Natural killer cell (primary cell): Measurements from ENCODE around the gene BAIAP2. TPM values are rescaled to one million over a fixed set of nuclear protein-coding genes. Genes with fewer than 3 reads are reported as not detected.
"Not testable (repeated sequence)": the region's sequence is repeated elsewhere in the genome, so short reads cannot be mapped to it uniquely, and the experiment has no call there.

Experiments
- ATAC-seq, 3 donors: fragments of 150-1000 bp in 2 of 3; fragments of 200-7000 bp in 1 of 3; cut with Tn5 transposase; 1 replicate in 1 of 3; 2 replicates in 2 of 3; pipeline ENCODE4 v1.10.0; 2021; ENCODE audit warnings: mild to moderate bottlenecking in 2 of 3, moderate library complexity in 2 of 3
- DNase-seq, 2 donors: peaks; one replicate each; pipeline versions ENCODE4 v3.0.0 to v3.0.0-alpha.2; 2013 to 2021; ENCODE audit warnings: mixed read lengths in 1 of 2
- H3K27ac ChIP-seq: one replicate; pipeline ENCODE4 v1.5.1; 2013; ENCODE audit warnings: mild to moderate bottlenecking, low read length
- H3K27me3 ChIP-seq: one replicate; pipeline ENCODE4 v1.6.1; 2013; ENCODE audit warnings: low read length; ENCODE audit not compliant: control insufficient read depth, insufficient read depth
- H3K36me3 ChIP-seq: one replicate; pipeline ENCODE4 v1.6.1; 2013; ENCODE audit warnings: low read length; ENCODE audit not compliant: control insufficient read depth, insufficient read depth
- H3K4me1 ChIP-seq: one replicate; pipeline ENCODE4 v1.6.1; 2013; ENCODE audit warnings: low read length; ENCODE audit not compliant: control insufficient read depth, insufficient read depth
- H3K4me3 ChIP-seq: one replicate; pipeline ENCODE4 v1.5.1; 2013; ENCODE audit warnings: low read length
- H3K9me3 ChIP-seq: one replicate; pipeline ENCODE4 v1.6.1; 2013; ENCODE audit warnings: low read length; ENCODE audit not compliant: control insufficient read depth, insufficient read depth
- H3K27ac Mint-ChIP-seq, 2 donors: one replicate each; pipeline ENCODE4 v1.8.0; 2022; ENCODE audit warnings: mild to moderate bottlenecking in 2 of 2, mixed read lengths in 2 of 2, moderate library complexity in 1 of 2
- H3K27me3 Mint-ChIP-seq, 2 donors: one replicate each; pipeline ENCODE4 v1.8.0; 2022; ENCODE audit warnings: low read depth in 2 of 2, mixed read lengths in 2 of 2
- H3K36me3 Mint-ChIP-seq: one replicate; pipeline ENCODE4 v1.8.0; 2022; ENCODE audit warnings: mixed read lengths
- H3K4me1 Mint-ChIP-seq, 2 donors: one replicate each; pipeline ENCODE4 v1.8.0; 2022; ENCODE audit warnings: mixed read lengths in 2 of 2
- H3K4me3 Mint-ChIP-seq: one replicate; pipeline ENCODE4 v1.8.0; 2022; ENCODE audit warnings: mild to moderate bottlenecking, moderate library complexity, mixed read lengths
- H3K9me3 Mint-ChIP-seq, 2 donors: one replicate each; pipeline ENCODE4 v1.8.0; 2022; ENCODE audit warnings: mixed read lengths in 2 of 2
- CTCF ChIP-seq: fragments of 200-600 bp; IDR thresholded peaks from one replicate; pipeline ENCODE4 v1.8.0; 2022; ENCODE audit warnings: antibody characterized with exemption
- WGBS: methylation state at CpG from one replicate; pipeline ENCODE4 v1.1.7; 2013; ENCODE audit warnings: missing lambda C conversion rate; ENCODE audit not compliant: insufficient coverage; 5-methylcytosine and 5-hydroxymethylcytosine counted together
- intact Hi-C: fragments of 100-400 bp; cut with micrococcal nuclease; formaldehyde crosslinking; loops from one replicate; pipeline ENCODE4 v1.14.2; 2022
- total RNA-seq, 4 donors: library from RNA; stranded (reverse); fragments of 120-200 nt in 1 of 4; gene quantifications; one replicate each; pipeline versions ENCODE4 v1.2.3 to v1.2.4, GENCODE V29; 2013 to 2022

Gene BAIAP2
- total RNA-seq, 3 donors from 2014 or later (not counting 1 experiment from before 2014, with no cell fraction given), result 6.7 to 12.3 (median 10.4) TPM

- H3K27me3 Mint-ChIP-seq, result peaks cover 13% of the 10 kb centered on the region in 2 donors
- DNase-seq, result no peak
These were observed 6.5 kb upstream of the BAIAP2 start for GRCh38 chr17:81028506-81028858.

GRCh38 chr17:81029859-81030258 lies 5.1 kb upstream of the BAIAP2 start:
- Mint-ChIP-seq H3K4me1 (peaks cover 0 to 13% of the 10 kb centered on the region in 2 donors), H3K9me3 (no peaks in the 10 kb centered on the region), H3K27ac (no peak overlapping the region), H3K36me3 (no peaks in the 10 kb centered on the region), H3K27me3 (peaks cover 13% of the 10 kb centered on the region in 2 donors), H3K4me3 (no peak overlapping the region)
- Histone ChIP-seq H3K9me3 (no peaks in the 10 kb centered on the region), H3K4me1 (peaks cover 21% of the 10 kb centered on the region), H3K4me3 (no peak overlapping the region), H3K27me3 (no peaks in the 10 kb centered on the region), H3K36me3 (no peaks in the 10 kb centered on the region), H3K27ac (no peak overlapping the region)
- intact Hi-C loops, result loop anchor here (10.0 kb wide), 1 partner anchor 215 kb away; no protein-coding TSS in a partner anchor
- no peak for DNase-seq
- WGBS, result 89% methylated on average over 11 of the region's 11 CpGs
- ATAC-seq, result no peak
- no peak for TF ChIP-seq CTCF

More at GRCh38 chr17:81028506-81028858, 6.5 kb upstream of the BAIAP2 start:
- Histone ChIP-seq H3K27ac (no peak overlapping the region), H3K27me3 (no peaks in the 10 kb centered on the region), H3K36me3 (no peaks in the 10 kb centered on the region), H3K9me3 (no peaks in the 10 kb centered on the region), H3K4me1 (peaks cover 18% of the 10 kb centered on the region), H3K4me3 (no peak overlapping the region)
- no peak overlapping the region for H3K27ac Mint-ChIP-seq
- whole genome bisulfite sequencing, result 22% methylated on average over 12 of the region's 12 CpGs
- no peaks in the 10 kb centered on the region for H3K9me3 Mint-ChIP-seq
- no peak for ATAC-seq
- intact Hi-C loops, result no loop called here
- no peak overlapping the region for H3K4me3 Mint-ChIP-seq
- no peaks in the 10 kb centered on the region for H3K36me3 Mint-ChIP-seq
- TF ChIP-seq CTCF, result no peak
- peaks cover 5 to 10% of the 10 kb centered on the region in 2 donors for H3K4me1 Mint-ChIP-seq

GRCh38 chr17:81030312-81030711 lies 4.6 kb upstream of the BAIAP2 start:
- H3K27me3 ChIP-seq, DNase-seq, H3K27ac ChIP-seq, H3K4me3 ChIP-seq, H3K36me3 Mint-ChIP-seq, H3K36me3 ChIP-seq, H3K9me3 Mint-ChIP-seq, H3K4me3 Mint-ChIP-seq, H3K27ac Mint-ChIP-seq, H3K9me3 ChIP-seq, ATAC-seq: not testable (repeated sequence)
- Mint-ChIP-seq H3K27me3 (peaks cover 13% of the 10 kb centered on the region in 2 donors), H3K4me1 (peaks cover 0 to 13% of the 10 kb centered on the region in 2 donors)
- intact Hi-C loops, result loop anchor here (10.0 kb wide), 1 partner anchor 214 kb away; no protein-coding TSS in a partner anchor
- peaks cover 21% of the 10 kb centered on the region for H3K4me1 ChIP-seq
- 91% methylated on average over 9 of the region's 9 CpGs for WGBS

- Histone ChIP-seq H3K27ac (no peak overlapping the region), H3K9me3 (no peaks in the 10 kb centered on the region), H3K4me1 (peaks cover 25% of the 10 kb centered on the region), H3K27me3 (no peaks in the 10 kb centered on the region), H3K4me3 (no peak overlapping the region), H3K36me3 (no peaks in the 10 kb centered on the region)
- intact Hi-C loops, result loop anchor here (10.0 kb wide), 1 partner anchor 214 kb away; no protein-coding TSS in a partner anchor
- no peak overlapping the region for H3K4me3 Mint-ChIP-seq
- H3K9me3 Mint-ChIP-seq, result no peaks in the 10 kb centered on the region
- H3K4me1 Mint-ChIP-seq, result peaks cover 3 to 18% of the 10 kb centered on the region in 2 donors
- H3K36me3 Mint-ChIP-seq, result no peaks in the 10 kb centered on the region
- ATAC-seq (no peak), DNase-seq (no peak)
- TF ChIP-seq CTCF, result no peak
- 76% methylated on average over 32 of the region's 32 CpGs for WGBS
- no peak overlapping the region for H3K27ac Mint-ChIP-seq
- H3K27me3 Mint-ChIP-seq, result peaks cover 12 to 13% of the 10 kb centered on the region in 2 donors
These were observed 4.0 kb upstream of the BAIAP2 start for GRCh38 chr17:81030741-81031565.
